ENCODE measurements around the gene PTPRQ. TPM values are rescaled to one million over a fixed set of nuclear protein-coding genes. Genes with fewer than 3 reads are reported as not detected.

The PTPRQ gene
- total and polyA plus RNA-seq, 2 of the 8 experiments (the other 6 are each of a cell fraction or from before 2014, with no cell fraction given) = not detected

- Histone ChIP-seq H2BK15ac (ENCODE audit: low read length) (no peak overlapping the region), H2BK120ac (replicated peaks; ENCODE audit: low read depth, low read length) (no peak overlapping the region), H3K4me3 (ENCODE audit: extremely low read depth in 1 of 4, insufficient read depth in 2 of 4, low read depth in 3 of 4, low read length in 4 of 4) (no peak overlapping the region), H2BK20ac (ENCODE audit: low read length) (no peak overlapping the region), H4K8ac (ENCODE audit: extremely low read depth, insufficient read depth, low read length) (no peak overlapping the region), H3K18ac (ENCODE audit: extremely low read depth, low read length) (no peak overlapping the region), H2AFZ (ENCODE audit: low read length) (no peak overlapping the region), H3K27ac (ENCODE audit: low read depth, low read length) (no peak overlapping the region), H3K79me1 (ENCODE audit: low read depth, low read length) (no peaks in the 10 kb centered on the region), H3K14ac (ENCODE audit: insufficient read length) (no peak overlapping the region), H4K20me1 (replicated peaks in 1 of 2; ENCODE audit: control insufficient read depth in 1 of 2, insufficient read depth in 2 of 2, low read length in 2 of 2) (no peaks in the 10 kb centered on the region), H3K9ac (replicated peaks in 1 of 4; ENCODE audit: extremely low read depth in 1 of 4, low read depth in 3 of 4, low read length in 3 of 4) (no peak overlapping the region), H2AK5ac (ENCODE audit: low read depth, low read length) (no peak overlapping the region), H3K56ac (replicated peaks; ENCODE audit: insufficient read length, low read depth, low read length) (no peak overlapping the region), H4K5ac (ENCODE audit: insufficient read length, low read depth, low read length) (no peak overlapping the region), H3K23me2 (ENCODE audit: low read depth, low read length) (no peaks in the 10 kb centered on the region), H3K9me3 (ENCODE audit: insufficient read depth in 2 of 2, low read depth in 1 of 2, low read length in 1 of 2) (no peaks in the 10 kb centered on the region), H2BK12ac (ENCODE audit: low read depth, low read length) (no peak overlapping the region), H3K27me3 (replicated peaks in 1 of 4; ENCODE audit: control insufficient read depth in 3 of 4, extremely low read depth in 1 of 4, insufficient read depth in 3 of 4, low read length in 3 of 4) (no peaks in the 10 kb centered on the region), H3K4me2 (ENCODE audit: insufficient read depth in 1 of 2, low read depth in 2 of 2, low read length in 2 of 2) (no peak overlapping the region), H3K36me3 (ENCODE audit: control insufficient read depth in 2 of 4, insufficient read depth in 4 of 4, low read length in 3 of 4) (no peaks in the 10 kb centered on the region), H4K91ac (replicated peaks; ENCODE audit: insufficient read length, low read length) (no peak overlapping the region), H3K23ac (ENCODE audit: insufficient read length) (no peak overlapping the region), H2BK5ac (ENCODE audit: low read depth, low read length) (no peak overlapping the region), H3K4me1 (replicated peaks in 1 of 4; ENCODE audit: control insufficient read depth in 3 of 4, insufficient read depth in 4 of 4, low read length in 3 of 4) (no peaks in the 10 kb centered on the region), H3K4ac (replicated peaks; ENCODE audit: insufficient read length, low read depth, low read length) (no peak overlapping the region), H3K79me2 (ENCODE audit: control insufficient read depth in 1 of 2, insufficient read depth in 2 of 2, low read length in 2 of 2) (no peaks in the 10 kb centered on the region)
- WGBS, 2 experiments (ENCODE audit: extremely low coverage in 1 of 2, insufficient coverage in 1 of 2, insufficient read length in 1 of 2, insufficient replicate concordance in 2 of 2, low coverage in 1 of 2, low lambda C conversion rate in 2 of 2, missing lambda C conversion rate in 1 of 2) = 73% methylated on average over 2 of the region's 2 CpGs; no CpG with 5 or more reads in 1 of the 2 experiments
- no peak for FAIRE-seq
- DNase-seq (ENCODE audit: low read depth in 1 of 2, low spot score in 2 of 2) = no peak
- TF ChIP-seq ASH2L (IDR thresholded peaks at IDR 0.05; ENCODE audit: low read length) (no peak), BACH1 (IDR thresholded peaks at IDR 0.05; ENCODE audit: low read length) (no peak), KDM5A (IDR thresholded peaks at IDR 0.05; ENCODE audit: low read length) (no peak), CREB1 (IDR thresholded peaks at IDR 0.05) (no peak), KDM1A (IDR thresholded peaks at IDR 0.05; ENCODE audit: borderline replicate concordance, low read length) (no peak), SRF (IDR thresholded peaks at IDR 0.05; ENCODE audit: low read depth, low read length) (no peak), CTBP2 (IDR thresholded peaks at IDR 0.05; ENCODE audit: borderline replicate concordance, insufficient read depth, insufficient read length, low read length) (no peak), KDM4A (IDR thresholded peaks at IDR 0.05; ENCODE audit: low read depth, low read length, severe bottlenecking) (no peak), ZNF274 (IDR thresholded peaks at IDR 0.05; ENCODE audit: borderline replicate concordance, extremely low read depth, low read length) (no peak), TAF7 (optimal IDR thresholded peaks at IDR 0.05; ENCODE audit: borderline replicate concordance, low read depth, low read length) (no peak), SP1 (IDR thresholded peaks at IDR 0.05; ENCODE audit: low read depth, low read length) (no peak), BCL11A (IDR thresholded peaks at IDR 0.05; ENCODE audit: low read depth in 2 of 2, low read length in 2 of 2) (no peak), NRF1 (IDR thresholded peaks at IDR 0.05; ENCODE audit: low read depth, low read length) (no peak), RFX5 (IDR thresholded peaks at IDR 0.05; ENCODE audit: borderline replicate concordance, low read depth, low read length) (no peak)
- CTCF ChIA-PET (ENCODE audit: partially characterized antibody) = interaction anchor here (1.0 kb wide), 1 partner anchor 564 kb away, joined by 3 read pairs; no protein-coding TSS in a partner anchor
- POLR2A ChIA-PET (ENCODE audit: partially characterized antibody) = no interaction called here
Measured at GRCh38 chr12:80565271-80565670, 121.2 kb downstream of the PTPRQ start.

Data from H1 (cell line).